Measurements from ENCODE around the gene MAN1A2. TPM values are rescaled to one million over a fixed set of nuclear protein-coding genes. Genes with fewer than 3 reads are reported as not detected.

The MAN1A2 gene
- total and polyA plus RNA-seq, 9 of the 15 experiments (the other 6 are each of a cell fraction or from before 2014, with no cell fraction given), result 4.2 to 38.4 (median 18.7) TPM

- no peak for TF ChIP-seq ZBTB2 (IDR thresholded peaks at IDR 0.05)
- TF ChIP-seq ELK3 (CRISPR knock-in tag; IDR thresholded peaks at IDR 0.05), result no peak
- no peak for TF ChIP-seq TEAD2 (tag; IDR thresholded peaks at IDR 0.05)
- TF ChIP-seq ZNF551 (CRISPR knock-in tag; IDR thresholded peaks at IDR 0.05), result no peak
- no peak for TF ChIP-seq RERE (CRISPR knock-in tag; IDR thresholded peaks at IDR 0.05; ENCODE audit: borderline replicate concordance)
- no peak for TF ChIP-seq ZNF436 (CRISPR knock-in tag; IDR thresholded peaks at IDR 0.05)
- TF ChIP-seq JUNB (CRISPR knock-in tag; conservative IDR thresholded peaks at IDR 0.05), result no peak
- no peak for TF ChIP-seq NFE2 (IDR thresholded peaks at IDR 0.05; ENCODE audit: low read depth)
- no peak for TF ChIP-seq ZNF133 (CRISPR knock-in tag; IDR thresholded peaks at IDR 0.05)
- no peak for TF ChIP-seq NFIX (CRISPR knock-in tag; IDR thresholded peaks at IDR 0.05; ENCODE audit: low read depth)
- TF ChIP-seq TFAM (CRISPR knock-in tag; conservative IDR thresholded peaks at IDR 0.05), result no peak
- peak in 1 of 3 experiments; percentile 36 for TF ChIP-seq YY1 (IDR thresholded peaks at IDR 0.05; ENCODE audit: borderline replicate concordance in 1 of 3, control insufficient read depth in 1 of 3, extremely low read depth in 1 of 3, insufficient read depth in 3 of 3, insufficient read length in 1 of 3, insufficient replicate concordance in 2 of 3, low read depth in 1 of 3, low read length in 2 of 3)
- TF ChIP-seq SUPT5H (IDR thresholded peaks at IDR 0.05), result no peak
- TF ChIP-seq ZSCAN29 (IDR thresholded peaks at IDR 0.05), result no peak
- TF ChIP-seq VEZF1 (CRISPR knock-in tag; IDR thresholded peaks at IDR 0.05), result no peak
- TF ChIP-seq CBX2 (IDR thresholded peaks at IDR 0.05; ENCODE audit: insufficient read depth, low read length, poor library complexity, severe bottlenecking), result no peak
- peak; percentile 67 for TF ChIP-seq ARID1B (IDR thresholded peaks at IDR 0.05)
- no peak for TF ChIP-seq ZNF764 (CRISPR knock-in tag; IDR thresholded peaks at IDR 0.05; ENCODE audit: low read depth)
- no peak for TF ChIP-seq RFX5 (IDR thresholded peaks at IDR 0.05; ENCODE audit: low read depth, low read length)
- no peak for TF ChIP-seq NFYB (IDR thresholded peaks at IDR 0.05; ENCODE audit: extremely low read depth, insufficient read length)
- no peak for TF ChIP-seq BCOR (IDR thresholded peaks at IDR 0.05)
Measured at GRCh38 chr1:117559985-117560384, 192.7 kb downstream of the MAN1A2 start (continued).

Measured in K562 (cell line).